GM19455 (cell line): ENCODE results near the gene HOXA3.

Experiments
- ATAC-seq: cut with Tn5 transposase; IDR thresholded peaks from one replicate; pipeline ENCODE4 v1.9.1; 2021; ENCODE audit not compliant: unreplicated experiment

Gene HOXA3

GRCh38 chr7:27106181-27106900 is 46.0 kb downstream of the HOXA3 start:
- no peak for ATAC-seq

GRCh38 chr7:27105301-27106031 is 46.9 kb downstream of the HOXA3 start:
- no peak for ATAC-seq

GRCh38 chr7:27104341-27105058 is 47.9 kb downstream of the HOXA3 start:
- ATAC-seq = no peak

- ATAC-seq = no peak
Measured at GRCh38 chr7:27103489-27104226, 48.7 kb downstream of the HOXA3 start.

GRCh38 chr7:27102581-27103442 is 49.6 kb downstream of the HOXA3 start, which contains the start of gene HOXA2:
HOXA2 (minus strand) TSS chr7:27102683; CDS start chr7:27102500, 183 bp downstream.
- no peak for ATAC-seq

- no peak for ATAC-seq
Measured at GRCh38 chr7:27101957-27102580, 50.3 kb downstream of the HOXA3 start.

GRCh38 chr7:27101171-27101956 is 51.0 kb downstream of the HOXA3 start:
- ATAC-seq = no peak

- no peak for ATAC-seq
Measured at GRCh38 chr7:27100694-27101170, 51.7 kb downstream of the HOXA3 start.

GRCh38 chr7:27099453-27100370 is 52.7 kb downstream of the HOXA3 start:
- ATAC-seq = no peak

GRCh38 chr7:27098578-27099451 is 53.6 kb downstream of the HOXA3 start:
- ATAC-seq = no peak

- no peak for ATAC-seq
Measured at GRCh38 chr7:27097686-27098577, 54.5 kb downstream of the HOXA3 start.

- ATAC-seq = no peak
Measured at GRCh38 chr7:27096768-27097514, 55.4 kb downstream of the HOXA3 start.

GRCh38 chr7:27095897-27096767 is 56.3 kb downstream of the HOXA3 start, which contains the start of gene HOXA1:
HOXA1 (minus strand) TSS chr7:27096000; CDS start chr7:27095912, 88 bp downstream.
- peak; percentile 87 for ATAC-seq
